Astrocyte of the spinal cord (primary cell): ENCODE results near the gene MRPL17.

ENCODE experiments used
- DNase-seq: peaks from one replicate; pipeline ENCODE4 v3.0.0; 2011; ENCODE audit warnings: low read depth, low spot score
- H3K4me3 ChIP-seq: 2 replicates; pipeline ENCODE4 v1.5.1; 2011; ENCODE audit warnings: low read depth, mild to moderate bottlenecking, low read length, moderate library complexity
- in situ Hi-C: cut with HindIII; loops from 2 replicates; pipeline ENCODE4 v1.10.0; 2017; ENCODE audit warnings: low sequenced_read_pairs
- TF ChIP-seq, protein P1 (sequence below): IDR thresholded peaks from 2 replicates; pipeline ENCODE4 v1.5.1; 2012; ENCODE audit warnings: low read depth, mild to moderate bottlenecking, low read length, inconsistent platforms

MRPL17 gene

GRCh38 chr11:6655020-6655789 is 27.9 kb downstream of the MRPL17 start:
- H3K4me3 ChIP-seq, result peak overlapping the region; percentile 52
- in situ Hi-C loops, result no loop called here
- TF ChIP-seq, protein P1, sequence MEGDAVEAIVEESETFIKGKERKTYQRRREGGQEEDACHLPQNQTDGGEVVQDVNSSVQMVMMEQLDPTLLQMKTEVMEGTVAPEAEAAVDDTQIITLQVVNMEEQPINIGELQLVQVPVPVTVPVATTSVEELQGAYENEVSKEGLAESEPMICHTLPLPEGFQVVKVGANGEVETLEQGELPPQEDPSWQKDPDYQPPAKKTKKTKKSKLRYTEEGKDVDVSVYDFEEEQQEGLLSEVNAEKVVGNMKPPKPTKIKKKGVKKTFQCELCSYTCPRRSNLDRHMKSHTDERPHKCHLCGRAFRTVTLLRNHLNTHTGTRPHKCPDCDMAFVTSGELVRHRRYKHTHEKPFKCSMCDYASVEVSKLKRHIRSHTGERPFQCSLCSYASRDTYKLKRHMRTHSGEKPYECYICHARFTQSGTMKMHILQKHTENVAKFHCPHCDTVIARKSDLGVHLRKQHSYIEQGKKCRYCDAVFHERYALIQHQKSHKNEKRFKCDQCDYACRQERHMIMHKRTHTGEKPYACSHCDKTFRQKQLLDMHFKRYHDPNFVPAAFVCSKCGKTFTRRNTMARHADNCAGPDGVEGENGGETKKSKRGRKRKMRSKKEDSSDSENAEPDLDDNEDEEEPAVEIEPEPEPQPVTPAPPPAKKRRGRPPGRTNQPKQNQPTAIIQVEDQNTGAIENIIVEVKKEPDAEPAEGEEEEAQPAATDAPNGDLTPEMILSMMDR, result no peak
- DNase-seq, result no peak

GRCh38 chr11:6654281-6655019 is 28.7 kb downstream of the MRPL17 start:
- in situ Hi-C loops, result no loop called here
- H3K4me3 ChIP-seq, result peak overlapping the region; percentile 52
- no peak for DNase-seq
- TF ChIP-seq, protein P1, result no peak

DNA sequence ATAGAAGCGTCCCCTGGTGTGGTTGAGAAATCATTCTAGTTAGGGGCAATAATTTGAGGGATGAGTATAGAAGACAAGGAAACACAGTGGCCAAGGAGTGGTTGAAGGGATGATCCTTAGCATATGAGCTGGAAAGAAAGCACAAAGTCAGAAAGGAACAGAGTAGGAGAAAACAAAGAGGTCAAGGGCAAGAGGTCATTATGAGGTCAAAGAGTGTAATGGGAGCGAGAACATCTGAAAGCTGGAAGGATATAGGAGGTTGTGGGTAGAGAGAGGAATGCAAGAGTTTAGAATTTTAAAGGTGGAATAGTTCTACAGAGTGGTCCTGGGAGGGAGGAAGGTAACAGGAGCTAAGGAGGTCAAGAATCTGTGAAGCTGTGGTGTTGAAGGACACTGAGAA is 29.5 kb downstream of the MRPL17 start:
- in situ Hi-C loops, result no loop called here
- TF ChIP-seq, protein P1, result no peak
- H3K4me3 ChIP-seq, result no peak overlapping the region
- DNase-seq, result no peak

- DNase-seq, result no peak
- TF ChIP-seq, protein P1, result no peak
- H3K4me3 ChIP-seq, result no peak overlapping the region
- in situ Hi-C loops, result no loop called here
These were observed 30.0 kb downstream of the MRPL17 start for GRCh38 chr11:6653097-6653496.

DNA sequence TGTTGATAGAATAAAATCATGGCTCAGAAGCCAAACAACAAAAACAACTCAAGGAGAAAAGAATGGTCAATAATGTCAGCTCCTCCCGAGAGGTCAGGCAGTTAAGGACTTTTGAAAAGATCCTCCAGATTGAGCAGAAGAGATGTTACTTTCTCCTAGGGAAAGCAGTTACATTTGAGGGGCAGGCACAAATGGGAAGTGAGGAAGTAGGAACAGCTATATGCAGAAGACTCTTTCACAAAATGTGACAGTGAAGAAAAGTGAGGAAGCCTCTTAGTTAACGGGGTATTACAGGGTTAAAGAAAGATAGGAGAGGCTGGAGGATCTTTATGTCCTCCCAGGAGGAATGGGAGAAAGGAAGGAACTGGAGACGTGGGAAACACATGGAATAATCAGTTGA is 31.0 kb downstream of the MRPL17 start:
- TF ChIP-seq, protein P1, result no peak
- H3K4me3 ChIP-seq, result no peak overlapping the region
- DNase-seq, result no peak
- in situ Hi-C loops, result no loop called here

- TF ChIP-seq, protein P1, result no peak
- DNase-seq, result no peak
- in situ Hi-C loops, result no loop called here
- no peak overlapping the region for H3K4me3 ChIP-seq
These were observed 32.2 kb downstream of the MRPL17 start for GRCh38 chr11:6650980-6651379.
